ENCODE measurements around the gene PREP.
"Not testable (repeated sequence)": the region's sequence is repeated elsewhere in the genome, so short reads cannot be mapped to it uniquely, and the experiment has no call there.

Gene PREP

DNA sequence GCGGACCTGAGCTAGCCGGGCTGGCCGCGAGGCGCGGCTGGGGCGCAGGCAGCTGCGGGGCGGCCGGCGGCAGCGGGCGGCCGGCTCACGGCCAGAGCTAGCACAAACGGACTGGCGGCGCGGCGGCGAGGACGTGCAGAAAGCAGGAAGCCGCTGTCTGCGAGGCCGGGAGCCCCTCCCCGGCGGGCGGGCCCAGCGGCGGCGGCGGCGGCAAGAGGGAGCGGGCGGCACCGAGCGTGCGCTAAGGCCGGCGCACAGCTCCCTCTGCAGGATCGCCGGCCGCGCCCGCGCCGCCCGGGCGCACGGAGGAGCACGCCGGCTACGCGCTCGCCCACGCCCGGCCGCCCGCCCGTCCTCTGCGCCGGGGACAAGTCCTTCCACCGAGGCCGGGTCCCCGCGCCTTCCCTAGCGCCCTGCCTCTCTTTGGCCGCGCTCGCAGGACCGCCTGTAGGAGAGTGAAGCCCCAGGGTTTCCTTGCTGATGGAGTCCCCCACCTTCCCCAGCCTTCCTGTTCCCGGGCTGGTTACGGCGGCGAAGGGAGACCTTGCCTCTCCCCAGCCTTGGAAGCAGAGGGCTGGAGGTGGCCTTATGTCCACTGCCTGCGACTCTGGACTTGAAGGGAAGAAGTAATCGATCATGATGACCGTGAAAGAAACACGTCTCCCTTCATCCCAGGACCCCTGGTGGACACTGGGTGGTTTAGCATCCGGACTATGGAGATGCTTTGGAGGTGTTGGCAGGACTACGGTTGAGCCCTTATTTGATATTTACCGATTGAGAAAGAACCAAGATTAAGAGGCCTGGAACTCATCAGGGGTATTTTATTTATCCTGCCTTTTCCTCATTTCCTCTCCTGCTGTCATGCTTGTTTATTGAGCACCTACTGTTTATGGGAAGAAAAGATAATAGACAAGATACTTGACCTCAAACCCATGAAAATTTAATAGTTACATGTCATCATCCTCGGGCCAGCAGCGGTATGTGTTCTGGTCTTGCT lies at the start of gene PREP:
Gene PREP, minus strand, starts transcription at position 144 of the 997 bp plus-strand sequence. CDS start 191 bp downstream, outside the sequence.
- DNase-seq = peak; percentile 95

DNA sequence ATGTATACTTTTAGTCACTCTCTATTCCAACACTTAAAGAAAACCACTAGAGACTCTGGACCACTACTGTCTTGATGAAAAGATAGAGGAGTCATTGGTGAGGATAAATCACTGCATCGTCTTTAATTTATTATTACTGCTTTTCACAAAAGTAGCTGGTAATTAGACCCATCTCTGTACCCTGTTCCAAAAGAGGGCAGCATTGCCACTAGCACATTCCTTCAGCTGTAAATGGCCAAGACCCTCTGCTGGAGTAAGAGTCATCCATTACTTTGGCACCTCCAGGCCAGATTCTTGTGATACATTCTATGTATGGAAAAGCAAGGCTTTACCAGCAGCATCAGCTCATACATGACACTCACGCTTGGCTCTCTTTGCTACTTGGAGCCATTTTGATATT lies 49.5 kb upstream of the PREP start:
- DNase-seq = no peak

DNA sequence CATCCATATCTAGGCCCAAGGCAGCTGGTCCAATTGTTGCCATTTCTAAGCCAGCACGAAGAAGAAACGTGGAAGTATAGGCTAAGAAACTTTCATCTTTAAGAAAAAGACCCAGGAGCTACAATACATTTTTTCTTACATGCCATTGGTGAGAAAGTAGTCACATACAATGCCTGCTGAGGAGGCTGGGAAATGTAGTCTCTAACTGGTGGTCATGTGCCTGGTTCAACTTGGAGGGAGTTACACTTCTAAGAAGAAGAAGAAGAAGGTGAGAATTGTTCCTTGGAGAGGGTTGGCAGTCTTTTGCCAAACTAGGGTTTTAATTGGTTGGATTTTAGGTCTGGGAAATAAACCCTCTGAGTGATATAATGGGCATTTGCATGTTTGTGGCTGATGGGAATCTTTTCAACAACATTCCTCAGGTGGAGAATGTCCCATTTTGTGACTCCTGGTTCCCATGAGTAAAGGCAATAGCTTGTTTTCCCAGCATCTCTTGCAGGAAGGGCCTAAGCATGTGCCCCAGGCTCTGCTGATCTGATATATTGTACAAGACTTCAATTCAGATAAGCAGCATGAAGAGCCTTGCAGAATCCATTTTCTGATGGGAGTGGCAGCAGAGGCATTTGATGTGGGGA lies 47.0 kb upstream of the PREP start:
- DNase-seq = no peak

DNA sequence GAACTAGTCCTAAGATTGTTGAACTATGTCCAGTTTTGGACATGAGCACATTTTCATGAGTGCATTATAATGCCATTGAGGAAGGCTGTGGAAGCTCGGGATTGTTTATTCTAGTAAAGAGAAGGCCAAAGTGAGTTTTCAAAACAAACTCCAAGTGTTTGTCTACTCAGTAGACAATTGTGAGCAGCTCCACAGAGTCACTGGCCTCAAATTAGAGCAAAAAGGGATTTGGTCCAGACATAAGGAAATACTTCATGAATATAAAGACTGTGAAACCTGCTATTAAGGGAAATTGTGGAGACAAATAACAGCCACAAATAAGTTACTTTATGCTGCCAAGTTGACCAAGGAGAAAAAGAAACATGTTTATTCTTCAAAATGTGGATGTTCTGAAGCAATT lies 42.6 kb upstream of the PREP start:
- DNase-seq = no peak

DNA sequence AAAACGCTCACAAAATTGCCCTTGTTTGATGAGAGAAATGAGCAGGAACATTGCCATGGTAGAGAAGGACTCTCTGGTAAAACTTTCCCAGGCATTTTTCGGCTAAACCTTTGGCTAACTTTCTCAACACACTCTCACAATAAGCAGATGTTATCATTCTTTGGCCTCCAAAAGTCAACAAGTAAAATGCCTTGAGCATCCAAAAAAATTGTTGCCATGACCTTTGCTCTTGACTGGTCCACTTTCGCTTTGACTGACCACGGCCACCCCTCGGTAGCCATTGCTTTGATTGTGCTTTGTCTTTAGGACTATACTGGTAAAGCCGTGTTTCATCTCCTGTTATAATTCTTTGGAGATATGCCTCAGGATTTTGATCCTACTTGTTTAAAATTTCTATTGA lies 41.1 kb upstream of the PREP start:
- no peak for DNase-seq

DNA sequence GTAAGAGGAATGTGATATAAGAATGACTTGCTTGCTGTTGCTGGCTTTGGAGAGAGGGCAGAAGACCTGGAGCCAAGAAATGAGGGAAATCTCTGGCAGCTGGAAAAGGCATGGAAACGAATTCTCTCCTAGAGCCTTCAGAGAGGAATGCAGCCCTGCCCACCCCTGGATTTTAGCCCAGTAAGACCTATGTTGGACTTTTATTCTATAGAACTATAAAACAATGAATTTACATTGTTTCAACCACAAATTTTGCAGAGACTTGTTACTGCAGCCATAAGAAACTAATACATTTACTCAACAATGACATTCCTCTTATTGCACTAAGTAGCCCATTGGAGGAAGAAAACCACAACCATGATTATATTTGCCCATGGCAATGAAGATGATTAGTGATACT lies 39.5 kb upstream of the PREP start:
- DNase-seq = no peak

DNA sequence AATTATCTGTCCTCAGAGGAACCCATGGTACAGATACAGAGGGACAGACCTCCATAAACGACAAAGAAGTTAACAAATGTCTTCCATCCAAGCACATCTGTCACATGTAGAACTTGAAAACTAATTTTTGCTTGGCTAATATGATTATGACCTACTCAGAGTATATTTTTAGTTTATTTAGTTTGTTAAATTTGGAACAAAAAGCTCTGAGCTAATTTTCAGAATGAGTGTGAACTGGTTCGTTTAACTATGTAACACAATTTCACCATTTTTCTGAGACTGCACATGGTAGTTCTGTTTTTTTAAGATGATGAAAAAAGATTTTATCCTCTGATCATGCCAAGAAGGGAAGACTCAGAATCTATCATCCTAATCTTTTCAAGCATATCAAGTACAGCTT lies 34.4 kb upstream of the PREP start:
- no peak for DNase-seq

DNA sequence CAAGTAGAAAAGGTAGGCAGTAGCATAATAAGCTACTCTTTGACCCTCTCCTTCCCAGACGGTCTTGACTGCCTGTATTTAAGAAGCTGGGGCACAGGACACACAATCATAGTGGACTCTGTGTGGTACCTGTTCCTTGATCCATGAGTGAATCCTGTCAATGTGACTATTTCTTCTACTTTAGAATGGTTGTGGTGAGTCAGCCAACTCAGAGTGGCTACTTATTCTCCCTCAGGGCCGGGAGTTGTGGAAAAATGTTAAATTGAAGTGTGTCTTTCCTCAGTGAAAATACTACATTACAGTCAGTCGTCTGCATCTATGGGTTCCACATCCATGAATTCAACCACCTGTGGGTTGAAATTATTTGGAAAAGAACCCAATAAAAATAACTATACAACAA lies 30.8 kb upstream of the PREP start:
- DNase-seq = no peak

DNA sequence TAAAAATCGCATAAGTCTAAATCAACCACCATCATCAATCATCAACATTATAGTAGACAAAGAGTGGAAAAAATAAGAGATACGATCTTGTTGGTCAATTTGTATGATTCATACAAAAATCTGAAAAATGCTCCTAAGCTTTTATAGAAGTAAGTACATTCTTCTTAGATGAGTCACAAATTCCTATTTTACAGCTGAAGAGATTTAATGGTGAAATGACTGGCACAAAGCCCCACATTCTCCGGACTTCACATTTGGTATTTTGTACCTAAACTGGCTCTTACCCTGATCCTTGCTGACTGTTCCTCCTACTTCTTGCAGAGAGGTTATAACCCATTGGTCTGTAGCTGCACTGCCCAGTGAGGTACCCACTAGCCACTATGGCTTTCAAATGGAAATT lies 29.9 kb upstream of the PREP start:
- DNase-seq = no peak

DNA sequence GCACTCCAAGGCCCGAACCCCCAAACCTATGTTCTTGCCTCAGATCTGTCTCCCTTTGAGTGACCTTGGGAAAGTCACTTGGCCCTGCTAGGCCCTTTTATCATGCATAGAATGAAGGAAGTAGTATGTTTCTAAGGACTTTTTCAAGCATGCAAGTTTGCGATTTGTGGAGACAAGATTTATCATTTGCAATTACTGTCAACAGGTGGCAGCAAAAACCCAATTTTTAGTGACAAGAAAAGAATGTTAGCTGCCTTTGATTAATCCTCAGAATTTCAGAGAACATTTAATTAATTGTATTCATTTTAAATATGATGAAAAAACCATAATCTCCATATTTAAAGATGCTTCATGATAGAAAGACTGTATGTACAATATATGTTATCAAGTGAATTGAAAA lies 28.3 kb upstream of the PREP start:
- peak; percentile 71 for DNase-seq

DNA sequence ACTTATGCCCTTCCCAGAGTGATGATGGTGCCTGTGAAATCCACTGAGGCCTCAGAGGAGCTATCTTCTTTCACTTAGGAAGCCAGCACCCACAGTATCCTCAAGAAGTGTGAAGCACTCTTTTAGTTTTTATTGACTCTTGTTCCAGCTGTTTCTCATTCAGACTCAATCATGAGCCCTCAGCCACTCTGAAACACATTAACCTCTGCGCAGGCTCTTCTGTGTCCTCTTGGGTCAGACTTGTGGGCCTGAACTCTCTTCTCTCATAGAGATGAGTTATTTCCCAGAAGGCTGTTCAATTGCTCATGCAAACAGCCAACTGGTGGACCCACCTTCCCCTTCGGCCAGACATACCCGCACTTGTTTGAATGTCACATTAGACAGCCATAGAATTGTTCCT lies 27.8 kb upstream of the PREP start:
- no peak for DNase-seq

DNA sequence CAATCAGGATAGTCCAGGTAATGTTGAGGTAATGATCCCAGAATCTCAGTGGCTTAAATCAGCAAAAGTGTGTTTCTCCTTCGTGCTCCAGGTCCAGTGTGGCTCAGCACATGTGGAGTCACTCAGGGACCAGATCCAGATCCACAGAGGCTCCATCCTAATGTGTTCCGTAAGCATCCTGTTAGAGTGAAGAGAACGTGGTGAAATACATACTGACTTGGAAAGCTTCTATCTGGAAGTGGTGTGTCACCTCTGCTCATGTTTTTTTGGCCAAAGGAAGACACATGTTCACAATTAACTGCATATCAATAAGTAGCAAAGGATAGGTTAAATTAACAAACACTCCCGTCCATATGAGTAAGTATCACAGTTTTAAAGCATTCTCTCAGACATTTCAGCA lies 26.8 kb upstream of the PREP start:
- DNase-seq = no peak

DNA sequence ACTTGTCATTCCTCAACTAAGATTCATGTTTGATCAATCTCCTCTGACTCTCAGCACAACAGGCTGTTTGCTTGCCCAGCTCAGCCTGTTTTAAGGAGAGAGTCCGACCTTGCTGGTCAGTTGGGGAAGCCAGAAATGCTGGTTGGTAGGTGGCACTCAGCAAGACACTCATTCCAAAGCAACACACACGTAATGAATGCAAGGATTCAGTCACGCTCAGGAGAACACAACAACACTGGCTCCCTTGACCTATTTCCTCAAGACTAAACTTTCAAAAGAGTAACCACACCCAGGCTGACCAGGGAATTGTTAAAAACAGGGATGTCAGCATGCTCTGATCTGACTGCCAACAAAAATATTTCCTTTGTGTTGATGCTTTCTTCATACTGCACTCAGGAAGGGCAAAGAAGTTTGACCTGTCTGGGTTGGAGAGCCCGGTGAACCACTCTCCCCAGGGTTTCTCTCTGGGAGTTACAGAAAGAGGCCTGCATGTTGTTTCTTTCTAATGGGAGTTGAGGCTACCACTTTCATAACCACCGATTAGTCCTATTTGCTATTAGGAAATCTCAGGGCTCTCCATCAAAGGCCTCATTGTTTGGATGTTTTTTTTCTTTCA lies 25.6 kb upstream of the PREP start:
- DNase-seq = no peak

DNA sequence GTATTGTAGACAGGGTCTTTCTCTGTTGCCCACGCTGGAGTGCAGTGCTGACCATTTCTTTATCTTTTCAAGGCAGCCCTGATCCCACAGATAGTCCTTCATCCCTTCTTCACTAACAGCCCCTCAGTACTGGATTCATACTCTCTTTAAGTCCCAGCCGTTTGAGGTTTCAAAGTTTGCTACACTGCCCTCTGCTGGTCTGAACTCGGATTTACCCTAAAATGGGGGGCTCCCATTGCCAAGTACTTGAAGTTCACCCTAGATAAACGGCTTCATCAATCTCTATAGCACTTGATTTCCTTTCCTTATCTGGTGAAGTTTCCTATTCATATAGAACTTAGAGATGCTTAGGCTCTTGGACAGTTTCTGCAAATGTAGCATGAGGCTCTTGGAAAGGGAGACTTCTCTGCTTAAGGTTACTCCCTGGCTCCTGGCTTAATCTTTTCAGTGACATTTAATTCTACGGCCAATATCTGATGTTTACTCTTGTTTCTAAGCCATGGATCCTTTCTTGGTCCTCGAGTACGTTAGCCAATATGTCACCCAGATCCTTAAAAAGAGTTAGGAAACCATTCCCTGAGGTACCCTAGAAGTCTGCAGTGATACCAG lies 21.4 kb upstream of the PREP start:
- DNase-seq = peak; percentile 83

DNA sequence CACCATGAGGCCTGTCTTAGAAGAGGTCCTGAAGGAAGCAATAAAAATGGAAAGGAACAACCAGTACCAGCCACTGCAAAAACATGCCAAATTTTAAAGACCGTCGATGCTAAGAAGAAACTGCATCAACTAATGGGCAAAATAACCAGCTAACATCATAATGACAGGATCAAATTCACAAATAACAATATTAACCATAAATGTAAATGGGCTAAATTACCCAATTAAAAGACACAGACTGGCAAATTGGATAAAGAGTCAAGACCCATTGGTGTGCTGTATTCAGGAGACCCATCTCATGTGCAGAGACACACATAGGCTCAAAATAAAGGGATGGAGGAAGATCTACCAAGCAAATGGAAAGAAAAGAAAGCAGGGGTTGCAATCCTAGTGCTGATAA lies 14.1 kb upstream of the PREP start:
- not testable (repeated sequence) for DNase-seq

DNA sequence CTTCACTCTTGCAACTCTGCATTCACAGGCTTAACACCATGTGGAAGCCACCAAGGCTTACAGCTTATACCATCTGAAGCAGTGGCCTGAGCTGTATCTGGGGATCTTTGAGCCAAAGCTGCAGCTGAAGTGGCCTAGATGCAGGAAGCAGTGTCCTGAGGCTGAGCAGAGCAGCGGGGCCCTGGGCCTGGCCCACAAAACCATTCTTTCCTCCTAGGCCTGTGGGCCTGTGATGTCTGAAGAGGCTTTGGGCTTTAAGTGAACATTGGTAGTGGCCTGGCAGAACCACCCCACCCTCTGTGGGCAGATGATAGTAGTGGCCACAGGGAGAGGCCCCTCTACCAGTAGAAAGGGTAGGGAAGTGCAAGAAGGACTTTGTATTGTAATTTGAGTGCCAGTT lies 6.9 kb upstream of the PREP start:
- no peak for DNase-seq

DNA sequence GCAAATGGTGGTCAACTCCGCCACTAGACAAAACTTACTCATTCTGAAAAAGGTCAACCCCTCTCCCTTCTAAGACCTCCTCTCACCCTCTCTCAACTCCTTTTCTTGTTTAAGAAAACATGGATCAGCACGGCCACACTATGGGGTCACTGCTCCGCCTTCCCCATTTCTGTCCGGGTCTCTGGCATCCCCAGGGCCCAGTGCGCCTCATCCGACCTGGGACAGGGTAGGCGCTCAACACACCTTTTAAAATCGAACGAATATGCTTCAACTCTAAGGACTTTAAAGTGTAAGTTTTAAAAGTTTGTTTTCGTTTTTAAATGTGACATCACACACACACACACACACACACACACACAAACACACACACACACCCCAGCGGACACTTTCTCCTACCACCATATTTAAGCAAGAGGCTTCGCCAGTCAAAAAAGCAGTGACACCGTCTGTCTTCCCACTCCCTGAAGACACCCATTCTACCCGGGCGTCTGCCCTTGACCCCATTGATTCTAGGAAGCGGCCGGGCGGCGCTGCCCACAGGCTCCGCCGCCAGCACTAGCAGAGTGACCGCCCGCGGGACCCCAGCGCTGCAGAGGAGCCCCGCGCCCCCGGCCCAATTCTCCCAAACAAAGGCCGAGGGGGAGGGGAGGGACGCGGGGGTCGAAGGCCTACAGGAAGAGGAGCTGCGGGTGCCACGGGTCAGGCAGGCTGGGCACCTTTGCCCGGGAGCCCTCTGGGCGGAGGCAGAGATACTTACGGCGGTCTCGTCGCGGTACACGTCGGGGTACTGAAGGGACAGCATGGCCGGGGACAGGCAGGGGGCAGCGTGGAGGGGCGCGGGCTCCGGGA lies 568 bp downstream of the PREP start:
- peak; percentile 70 for DNase-seq

DNA sequence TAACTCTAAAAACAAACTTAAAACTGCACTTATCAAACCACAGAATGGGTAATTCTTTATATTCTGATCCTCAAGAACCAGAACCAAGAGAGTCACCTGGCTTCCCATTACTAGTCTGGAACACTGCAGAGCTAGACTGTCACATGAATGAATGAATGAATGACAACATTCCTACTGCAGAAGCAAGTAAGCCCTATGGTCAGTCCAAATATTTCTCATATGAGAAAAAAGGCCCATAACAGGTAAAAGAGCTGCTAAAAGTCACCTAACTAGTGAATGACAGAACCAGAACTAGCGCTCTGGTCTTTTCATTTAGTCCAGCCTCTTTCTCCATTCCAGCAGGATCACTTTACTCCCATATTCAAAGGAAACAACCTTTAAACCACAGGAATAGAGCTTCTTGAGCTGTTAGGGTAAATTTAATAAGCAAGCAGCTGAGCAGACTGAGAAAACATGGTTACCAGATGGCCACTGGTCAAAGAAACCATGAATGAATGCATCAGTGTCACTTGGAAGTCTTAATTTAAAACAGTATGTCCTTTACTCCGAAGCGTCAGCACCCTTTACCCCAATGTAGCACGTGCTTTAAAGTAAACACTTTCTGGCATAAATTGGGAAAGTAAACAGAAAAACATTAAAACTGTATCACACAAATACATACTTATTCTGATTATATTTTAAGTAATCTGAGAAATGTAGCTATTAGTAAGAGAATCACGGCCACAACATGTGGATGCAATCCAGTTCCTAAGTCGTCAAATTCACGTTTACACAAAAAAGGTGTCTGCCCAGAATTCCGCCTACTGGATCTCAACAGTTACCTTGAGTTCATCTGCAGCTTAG lies 1.4 kb downstream of the PREP start:
- DNase-seq = no peak

DNA sequence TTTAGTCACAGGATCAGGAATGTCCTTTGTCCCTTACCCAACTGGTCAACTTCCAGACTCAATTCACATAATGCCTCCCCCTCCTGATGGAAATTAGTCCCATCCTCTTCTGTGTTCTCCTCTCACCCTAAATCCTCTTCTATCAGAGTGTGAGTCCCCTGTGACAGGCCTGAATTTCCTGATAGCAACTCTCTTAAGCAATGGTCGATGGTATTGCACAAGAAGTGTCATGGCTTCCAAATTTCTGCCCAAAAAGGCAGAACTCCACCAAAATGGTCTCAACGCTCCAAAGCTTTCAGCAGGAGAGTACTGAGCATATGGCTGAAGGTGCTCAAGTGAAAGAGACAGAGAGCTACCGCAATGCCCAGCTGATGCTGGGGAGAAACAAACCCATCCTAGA lies 2.4 kb downstream of the PREP start:
- DNase-seq = peak; percentile 50

DNA sequence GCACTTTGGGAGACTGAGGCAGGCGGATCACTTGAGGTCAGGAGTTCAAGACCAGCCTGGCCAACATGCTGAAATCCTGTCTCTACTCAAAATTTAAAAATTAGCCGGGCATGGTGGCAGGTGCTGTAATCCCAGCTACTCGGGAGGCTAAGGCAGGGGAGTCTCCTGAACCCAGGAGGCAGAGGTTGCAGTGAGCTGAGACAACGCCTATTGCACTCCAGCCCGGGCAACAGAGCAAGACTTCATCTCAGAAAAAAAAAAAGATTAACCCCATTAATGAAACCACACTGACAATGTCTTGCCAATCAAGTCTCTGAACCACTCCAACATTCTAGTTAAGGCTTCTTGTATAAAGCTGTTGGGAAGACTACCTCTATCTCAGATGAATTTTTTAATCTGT lies 4.0 kb downstream of the PREP start:
- no peak for DNase-seq

DNA sequence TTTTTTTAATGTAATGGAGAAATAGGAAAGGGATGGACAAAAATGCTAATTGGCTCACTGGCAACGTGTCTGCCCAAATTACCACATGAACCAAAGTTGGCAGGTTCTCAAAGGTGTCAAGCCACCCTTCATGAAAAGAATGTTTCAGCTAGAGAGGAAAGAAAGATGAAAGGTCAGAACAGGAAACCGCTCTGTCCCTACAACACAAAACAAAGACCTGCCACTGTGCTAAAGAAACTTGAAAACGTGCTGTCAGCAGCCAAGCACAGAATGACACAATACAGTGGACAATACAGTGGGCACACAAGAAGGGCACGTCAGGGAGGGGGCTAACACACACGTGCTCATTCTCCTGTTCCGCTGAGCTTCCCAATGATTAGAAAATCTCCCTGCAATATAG lies 4.9 kb downstream of the PREP start:
- DNase-seq = no peak

DNA sequence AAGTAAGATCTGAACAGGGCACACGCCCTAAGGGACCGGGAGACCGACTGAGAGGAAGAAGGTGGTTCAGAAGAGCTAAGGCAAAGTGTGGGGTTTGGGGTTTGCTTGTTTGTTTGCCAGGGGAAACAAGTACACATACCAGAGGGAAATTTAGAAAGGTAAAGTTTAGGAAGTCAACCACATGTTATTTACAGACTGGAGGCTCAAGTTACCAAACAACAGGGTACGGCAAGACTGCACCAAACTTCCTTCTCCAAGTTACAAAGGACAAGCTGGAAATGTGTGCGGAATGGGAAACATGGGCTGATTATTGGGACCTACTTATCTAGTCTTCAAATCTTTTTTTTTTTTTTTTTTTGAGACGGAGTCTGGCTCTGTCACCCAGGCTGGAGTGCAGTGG lies 11.2 kb downstream of the PREP start:
- no peak for DNase-seq
